Stimulated activated CD8-positive, alpha-beta memory T cell treated with anti-CD3 and anti-CD28 coated beads, Interleukin-12 subunit alpha, Interleukin-12 subunit beta, amount 100 ng/mL, for 24 hours (primary cell): ENCODE data around the gene UGT1A3.

Source experiments
- DNase-seq: peaks from one replicate; pipeline ENCODE4 v3.0.0-alpha.2; 2020; ENCODE audit errors: extremely low read depth

The UGT1A3 gene

DNA sequence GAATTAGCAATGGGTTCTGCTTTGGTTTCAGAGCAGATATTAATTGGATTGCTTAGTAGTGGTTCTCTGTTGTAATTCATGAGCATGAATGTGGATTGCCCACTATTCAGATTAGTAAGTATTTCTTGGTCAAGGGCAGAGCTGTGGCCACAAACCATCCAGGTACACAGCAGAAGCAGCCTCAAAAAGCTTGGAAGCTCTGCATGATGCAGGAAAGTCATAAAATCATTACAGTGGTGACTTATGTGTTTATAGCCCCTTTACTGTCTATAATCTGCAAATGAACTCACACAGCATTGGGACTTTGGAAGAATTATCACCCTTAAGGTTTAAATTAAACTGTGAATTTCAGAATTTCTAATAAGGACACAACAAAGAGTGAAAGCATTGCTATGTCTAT, 29.3 kb downstream of the UGT1A3 start:
- DNase-seq, result no peak

DNA sequence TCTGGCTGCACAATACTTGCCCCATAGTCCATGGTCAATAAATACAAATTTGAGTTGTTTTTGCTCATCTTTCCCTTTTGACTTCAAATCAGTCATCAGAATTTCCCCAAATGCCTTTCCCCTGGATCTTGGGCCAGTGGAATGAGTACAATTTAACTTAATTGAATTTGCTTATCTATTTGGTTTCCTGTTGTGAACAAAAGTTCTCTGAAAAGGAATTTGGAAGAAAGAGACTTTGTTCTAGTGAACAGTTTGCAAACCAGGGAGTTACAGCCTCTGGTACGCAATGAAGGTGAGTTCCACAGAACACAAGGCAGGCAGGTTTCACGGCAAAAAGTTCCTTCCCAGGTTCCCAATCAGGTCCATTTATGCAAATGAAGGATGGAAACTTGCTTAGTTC, 30.0 kb downstream of the UGT1A3 start:
- DNase-seq, result no peak

DNA sequence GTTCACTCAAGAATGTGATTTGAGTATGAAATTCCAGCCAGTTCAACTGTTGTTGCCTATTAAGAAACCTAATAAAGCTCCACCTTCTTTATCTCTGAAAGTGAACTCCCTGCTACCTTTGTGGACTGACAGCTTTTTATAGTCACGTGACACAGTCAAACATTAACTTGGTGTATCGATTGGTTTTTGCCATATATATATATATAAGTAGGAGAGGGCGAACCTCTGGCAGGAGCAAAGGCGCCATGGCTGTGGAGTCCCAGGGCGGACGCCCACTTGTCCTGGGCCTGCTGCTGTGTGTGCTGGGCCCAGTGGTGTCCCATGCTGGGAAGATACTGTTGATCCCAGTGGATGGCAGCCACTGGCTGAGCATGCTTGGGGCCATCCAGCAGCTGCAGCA, 31.2 kb downstream of the UGT1A3 start, which contains the start of gene UGT1A1:
Gene UGT1A1, plus strand, starts transcription at position 228 of the 400 bp plus-strand sequence. Its CDS starts 18 bp downstream, at position 246.
- DNase-seq, result no peak

DNA sequence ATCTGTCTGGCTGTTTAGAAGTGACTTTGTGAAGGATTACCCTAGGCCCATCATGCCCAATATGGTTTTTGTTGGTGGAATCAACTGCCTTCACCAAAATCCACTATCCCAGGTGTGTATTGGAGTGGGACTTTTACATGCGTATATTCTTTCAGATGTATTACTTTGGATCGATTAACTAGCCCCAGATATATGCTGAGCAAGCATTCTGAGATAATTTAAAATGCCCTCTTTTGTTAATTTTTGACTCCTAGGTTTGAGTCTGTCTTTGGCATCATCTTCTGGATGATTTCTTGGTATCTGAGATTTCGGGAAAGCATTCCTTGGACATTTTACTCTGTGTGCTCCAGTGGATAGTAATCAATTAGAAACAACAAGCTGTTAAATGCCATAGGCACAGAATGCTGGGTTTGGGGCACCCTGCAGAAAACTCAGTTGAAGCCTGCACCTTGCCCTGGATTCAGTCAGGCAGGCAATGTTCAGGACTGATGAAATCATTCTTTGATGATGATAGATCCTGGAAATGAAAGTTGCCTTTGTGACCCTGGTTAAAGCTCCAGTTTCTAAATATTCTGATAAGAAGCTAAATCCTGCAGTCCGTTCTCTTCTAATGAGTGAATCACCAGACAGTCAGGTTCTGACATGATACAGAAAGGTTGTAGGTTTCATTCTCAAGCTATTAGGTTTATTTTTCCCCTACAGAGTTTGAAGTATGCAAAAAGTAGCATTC, 32.4 kb downstream of the UGT1A3 start:
- no peak for DNase-seq

DNA sequence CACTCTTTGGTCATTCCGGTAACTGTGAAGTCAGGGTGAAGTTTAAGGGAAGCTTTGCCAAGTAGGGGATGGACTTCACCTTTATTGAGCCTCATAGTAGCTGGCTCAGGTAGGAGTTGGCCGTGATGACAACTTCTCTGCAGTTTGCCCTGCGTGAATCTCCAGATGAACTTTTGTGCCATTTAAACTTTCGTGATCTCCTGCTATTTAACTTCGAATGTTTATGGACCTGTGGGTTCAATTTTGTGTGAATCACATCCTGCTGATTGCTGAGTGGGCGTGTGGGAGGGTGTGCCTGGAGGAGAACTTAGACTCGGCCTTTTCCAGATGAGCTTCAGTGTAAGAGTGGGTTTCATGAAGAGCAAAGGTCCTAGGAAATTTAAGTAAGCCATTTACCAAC, 35.4 kb downstream of the UGT1A3 start:
- no peak for DNase-seq

DNA sequence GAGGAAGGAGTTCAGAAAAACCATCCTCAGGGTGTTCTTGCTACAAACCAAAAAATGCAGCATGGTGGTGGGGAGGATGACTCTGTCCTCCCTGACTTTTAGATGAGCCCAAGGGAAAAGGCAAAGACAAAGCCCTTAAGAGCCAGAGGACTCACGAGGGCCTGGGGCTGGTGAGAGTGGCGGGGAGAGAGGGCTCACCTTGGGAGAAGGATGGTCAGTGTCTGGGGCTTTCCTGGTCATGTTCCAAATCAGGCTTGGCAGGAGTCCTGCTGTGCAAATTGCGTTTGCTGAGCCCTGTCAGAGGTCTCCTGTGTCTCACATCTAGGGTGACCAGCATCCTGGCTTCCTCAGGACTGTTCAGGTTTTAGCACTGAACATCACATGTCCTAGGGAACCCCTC, 35.9 kb downstream of the UGT1A3 start:
- DNase-seq, result no peak

DNA sequence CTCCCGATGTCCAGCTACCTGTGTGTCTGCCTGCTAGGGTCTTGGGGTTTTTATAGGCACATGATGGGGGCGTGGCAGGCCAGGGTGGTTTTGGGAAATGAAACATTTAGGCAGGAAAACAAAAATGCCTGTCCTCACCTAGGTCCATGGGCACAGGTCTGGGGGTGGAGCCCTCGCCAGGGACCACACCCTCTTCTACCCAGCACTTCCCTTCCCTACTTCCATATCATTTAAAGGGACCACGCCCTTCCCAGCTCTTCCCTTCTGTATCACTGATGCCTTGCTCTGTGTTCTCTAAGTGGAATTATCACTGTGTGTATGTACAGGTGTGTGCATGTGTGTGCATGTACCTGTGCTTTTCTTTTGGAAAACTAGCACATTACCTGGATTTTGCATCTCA, 37.6 kb downstream of the UGT1A3 start:
- DNase-seq, result no peak

DNA sequence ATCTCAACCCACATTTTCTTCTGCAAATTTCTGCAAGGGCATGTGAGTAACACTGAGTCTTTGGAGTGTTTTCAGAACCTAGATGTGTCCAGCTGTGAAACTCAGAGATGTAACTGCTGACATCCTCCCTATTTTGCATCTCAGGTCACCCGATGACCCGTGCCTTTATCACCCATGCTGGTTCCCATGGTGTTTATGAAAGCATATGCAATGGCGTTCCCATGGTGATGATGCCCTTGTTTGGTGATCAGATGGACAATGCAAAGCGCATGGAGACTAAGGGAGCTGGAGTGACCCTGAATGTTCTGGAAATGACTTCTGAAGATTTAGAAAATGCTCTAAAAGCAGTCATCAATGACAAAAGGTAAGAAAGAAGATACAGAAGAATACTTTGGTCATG, 39.2 kb downstream of the UGT1A3 start:
- no peak for DNase-seq

DNA sequence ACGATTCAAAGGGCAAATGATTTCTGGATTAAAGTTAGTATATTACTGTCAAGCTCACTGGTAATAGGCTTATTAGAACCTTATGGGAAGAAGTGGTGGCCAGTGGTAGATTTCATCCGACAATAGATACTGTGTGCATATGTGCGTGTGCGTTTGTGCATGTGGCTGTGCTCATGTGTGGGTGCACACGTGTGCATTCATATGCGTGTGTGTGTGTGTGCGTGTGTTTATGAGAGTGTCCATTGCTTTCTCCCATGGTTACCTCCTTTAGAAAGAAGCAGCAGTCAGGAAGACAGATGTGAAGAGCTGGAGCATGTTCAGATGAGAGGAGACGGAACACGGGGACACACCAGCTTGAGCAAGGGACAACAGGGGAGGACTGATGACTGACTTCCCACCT, 40.4 kb downstream of the UGT1A3 start:
- no peak for DNase-seq

DNA sequence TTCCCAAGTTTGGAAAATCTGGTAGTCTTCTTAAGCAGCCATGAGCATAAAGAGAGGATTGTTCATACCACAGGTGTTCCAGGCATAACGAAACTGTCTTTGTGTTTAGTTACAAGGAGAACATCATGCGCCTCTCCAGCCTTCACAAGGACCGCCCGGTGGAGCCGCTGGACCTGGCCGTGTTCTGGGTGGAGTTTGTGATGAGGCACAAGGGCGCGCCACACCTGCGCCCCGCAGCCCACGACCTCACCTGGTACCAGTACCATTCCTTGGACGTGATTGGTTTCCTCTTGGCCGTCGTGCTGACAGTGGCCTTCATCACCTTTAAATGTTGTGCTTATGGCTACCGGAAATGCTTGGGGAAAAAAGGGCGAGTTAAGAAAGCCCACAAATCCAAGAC, 43.3 kb downstream of the UGT1A3 start:
- no peak for DNase-seq

DNA sequence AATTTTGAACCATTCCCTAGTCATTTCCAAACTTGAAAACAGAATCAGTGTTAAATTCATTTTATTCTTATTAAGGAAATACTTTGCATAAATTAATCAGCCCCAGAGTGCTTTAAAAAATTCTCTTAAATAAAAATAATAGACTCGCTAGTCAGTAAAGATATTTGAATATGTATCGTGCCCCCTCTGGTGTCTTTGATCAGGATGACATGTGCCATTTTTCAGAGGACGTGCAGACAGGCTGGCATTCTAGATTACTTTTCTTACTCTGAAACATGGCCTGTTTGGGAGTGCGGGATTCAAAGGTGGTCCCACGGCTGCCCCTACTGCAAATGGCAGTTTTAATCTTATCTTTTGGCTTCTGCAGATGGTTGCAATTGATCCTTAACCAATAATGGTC, 43.7 kb downstream of the UGT1A3 start:
- no peak for DNase-seq

DNA sequence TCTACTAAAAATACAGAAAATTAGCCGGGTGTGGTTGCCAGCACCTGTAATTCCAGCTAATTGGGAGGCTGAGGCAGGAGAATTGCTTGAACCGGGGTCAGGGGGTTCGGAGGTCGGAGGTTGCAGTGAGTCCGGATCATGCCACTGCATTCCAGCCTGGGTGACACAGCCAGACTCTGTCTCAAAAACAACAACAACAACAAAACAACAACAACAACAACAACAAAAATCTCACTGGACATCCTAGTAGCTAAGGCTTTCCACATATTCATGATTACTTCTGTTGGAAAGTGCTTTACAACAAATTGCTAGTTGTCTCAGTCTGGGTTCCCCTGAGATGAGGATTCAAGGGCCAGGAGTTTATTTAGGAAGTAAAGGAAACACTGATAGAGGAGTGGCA, 45.0 kb downstream of the UGT1A3 start:
- DNase-seq, result no peak

DNA sequence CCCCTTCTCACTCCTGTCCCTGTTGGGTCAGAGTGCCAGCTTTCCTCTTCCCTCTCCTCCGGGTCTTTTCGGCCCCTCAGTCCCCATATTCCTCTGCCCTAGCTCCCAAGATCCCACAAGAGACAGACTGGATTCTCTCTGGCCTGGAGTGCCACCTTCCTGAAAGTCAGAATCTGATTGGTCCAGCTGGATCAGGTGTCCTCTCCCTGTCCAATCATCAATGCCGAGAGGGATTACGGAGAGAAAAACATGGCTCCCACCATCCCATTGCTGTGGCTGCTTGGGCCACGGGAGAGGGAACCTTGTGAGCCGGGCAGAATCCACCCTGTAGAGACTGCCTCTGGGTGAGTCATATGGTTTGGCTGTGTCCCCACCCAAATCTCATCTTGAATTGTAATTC, 46.6 kb downstream of the UGT1A3 start:
- DNase-seq, result no peak

DNA sequence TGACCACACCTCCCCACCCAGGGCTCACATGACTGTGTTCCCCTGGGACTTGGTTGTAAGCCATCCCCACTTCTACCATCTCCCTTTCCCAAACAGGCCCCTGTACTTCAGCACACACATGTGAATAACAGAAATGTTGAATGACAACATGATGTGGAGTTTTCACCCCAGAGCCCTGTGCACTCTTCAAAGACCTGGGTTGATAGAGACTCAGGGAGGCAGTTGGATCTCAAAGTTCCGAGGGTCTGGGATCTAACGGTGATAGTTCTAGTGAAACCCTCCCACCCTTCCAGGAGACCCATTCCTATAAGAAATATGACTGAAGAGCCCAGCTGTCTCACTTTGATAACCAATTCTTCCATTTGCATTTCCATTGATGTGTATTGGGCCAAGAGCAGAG, 49.2 kb downstream of the UGT1A3 start, which contains the start of gene MROH2A:
Gene MROH2A, plus strand, starts transcription at position 301 of the 400 bp plus-strand sequence. CDS start 1,029 bp downstream, outside the sequence.
- DNase-seq, result no peak

DNA sequence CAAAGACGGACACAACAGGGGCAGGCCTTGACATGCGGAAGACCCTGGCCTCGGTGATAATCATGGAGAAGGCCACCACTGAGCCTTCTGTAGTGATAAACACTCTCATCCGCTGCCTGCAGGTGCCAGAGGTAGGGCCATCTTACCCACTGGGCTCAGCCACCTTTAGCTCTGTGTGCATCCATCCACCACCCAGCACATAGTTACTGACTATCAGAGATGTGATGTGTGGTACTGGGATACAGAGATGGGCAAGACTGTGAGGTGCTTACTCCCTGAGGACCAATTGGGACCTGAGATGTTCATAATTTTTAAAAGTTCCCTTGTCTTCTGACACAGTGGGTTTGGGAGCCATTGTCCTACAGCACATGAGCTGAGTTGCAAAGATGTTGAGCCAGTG, 50.9 kb downstream of the UGT1A3 start:
- no peak for DNase-seq

DNA sequence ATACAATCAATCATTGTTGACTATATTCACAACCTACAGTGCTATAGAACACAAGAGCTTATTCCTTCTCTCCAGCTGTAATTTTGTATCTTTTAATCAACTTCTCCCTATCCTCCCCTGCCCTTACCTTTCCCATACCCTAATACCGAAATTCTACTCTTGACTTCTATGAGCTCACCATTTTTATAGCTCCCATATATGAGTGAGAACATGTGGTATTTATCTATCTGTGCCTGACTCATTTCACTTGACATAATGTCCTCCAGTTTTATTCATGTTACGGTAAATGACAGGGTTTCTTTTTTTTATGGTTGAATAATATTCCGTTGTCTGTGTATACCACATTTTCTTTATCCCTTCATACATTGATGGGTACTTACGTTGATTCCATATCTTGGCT, 51.9 kb downstream of the UGT1A3 start:
- no peak for DNase-seq

DNA sequence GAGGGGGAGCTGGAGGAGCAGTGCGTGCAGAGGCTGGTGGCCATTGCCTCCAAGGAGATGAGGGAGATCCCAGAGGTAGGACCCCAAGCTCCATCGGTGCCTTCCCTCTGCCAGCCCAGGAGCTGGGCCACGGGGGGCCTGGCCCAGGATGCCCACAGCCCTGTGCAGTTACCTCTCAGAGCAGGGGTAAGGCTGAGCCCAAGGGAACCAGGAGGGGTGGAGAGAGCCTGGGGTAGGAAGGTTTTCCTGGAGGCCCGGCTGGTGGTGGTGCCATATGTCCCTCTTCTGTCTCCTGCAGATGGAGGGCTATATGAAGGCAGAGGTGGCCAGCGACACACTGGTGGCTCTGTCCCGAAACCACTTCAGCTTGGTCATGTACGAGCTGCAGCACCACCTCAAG, 60.7 kb downstream of the UGT1A3 start:
- DNase-seq, result no peak

DNA sequence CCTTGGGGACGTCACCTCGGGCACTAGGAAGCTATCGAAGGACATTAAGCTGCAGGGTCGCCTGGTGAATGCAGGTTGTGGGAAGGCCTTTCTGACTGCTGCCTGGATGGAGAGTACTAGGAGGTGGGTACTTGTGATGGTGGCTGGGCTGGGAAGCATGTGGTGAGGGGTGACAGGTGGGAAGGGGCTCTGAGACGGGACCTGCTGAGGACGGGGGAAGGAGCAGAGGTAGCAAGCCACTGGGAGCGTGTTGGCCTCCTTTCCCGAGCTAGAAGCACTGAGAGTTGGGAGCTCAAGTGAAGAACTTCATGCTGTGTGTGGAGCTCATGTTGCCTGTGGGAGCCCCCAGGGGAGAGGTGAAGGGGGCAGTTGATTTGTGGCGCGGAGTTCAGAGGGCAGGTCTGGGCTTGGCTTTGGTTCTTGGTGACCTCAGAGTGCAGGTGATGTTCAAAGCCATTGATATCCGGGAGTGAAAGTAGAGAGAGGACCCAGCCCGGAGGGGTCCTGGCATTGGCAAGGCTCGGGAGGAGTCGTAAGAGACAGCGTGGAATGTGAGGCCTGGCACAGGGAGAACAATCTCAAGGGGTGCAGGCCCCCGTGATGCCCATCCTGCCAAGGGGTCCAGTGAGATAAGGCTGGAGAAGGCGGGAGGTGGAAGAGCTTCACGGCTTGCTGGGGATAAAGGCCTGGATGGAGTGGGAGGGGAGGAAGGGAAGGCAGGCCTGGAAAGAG, 62.5 kb downstream of the UGT1A3 start:
- DNase-seq, result no peak

DNA sequence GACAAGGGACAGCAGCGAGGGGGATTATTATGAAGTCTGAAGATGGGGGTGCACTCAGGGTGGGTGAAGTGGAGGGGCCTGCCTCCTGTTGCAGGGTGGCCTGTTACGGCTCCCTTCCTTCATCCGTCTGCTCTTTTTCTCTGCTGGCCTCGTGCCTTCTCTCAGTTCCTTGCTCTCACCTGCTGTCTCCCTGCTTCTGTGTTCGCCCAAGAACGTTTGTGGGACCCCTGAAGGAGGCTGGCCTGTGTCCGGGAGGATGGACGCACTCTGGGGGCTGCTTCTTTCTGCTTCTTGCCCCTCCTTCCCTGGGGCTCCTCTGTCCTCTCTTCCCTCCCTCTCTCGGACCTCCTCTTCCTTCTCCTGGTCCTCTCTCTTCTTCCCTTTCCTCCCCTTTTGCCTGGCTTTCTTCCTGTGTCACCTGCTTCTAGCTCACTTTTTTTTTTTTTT, 63.1 kb downstream of the UGT1A3 start:
- no peak for DNase-seq

DNA sequence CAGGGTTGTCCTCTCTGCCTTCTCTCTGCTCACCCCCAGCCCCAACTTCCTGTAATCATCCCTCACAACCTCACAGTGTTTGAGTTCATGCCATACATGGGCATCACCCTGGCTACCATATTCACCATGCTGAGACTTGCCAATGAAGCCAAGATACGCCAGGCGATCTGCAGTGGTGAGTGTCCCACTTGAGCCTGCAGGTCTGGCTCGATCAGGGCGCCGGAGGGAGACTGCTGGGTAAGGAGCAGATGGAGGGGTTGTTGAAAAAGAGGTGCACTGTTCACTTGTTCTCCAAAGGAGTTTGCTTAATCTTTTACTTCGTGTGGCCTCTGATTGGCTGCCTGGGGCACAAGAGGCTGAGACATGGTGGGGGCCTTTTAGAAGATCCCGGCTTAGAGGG, 63.9 kb downstream of the UGT1A3 start:
- DNase-seq, result no peak

DNA sequence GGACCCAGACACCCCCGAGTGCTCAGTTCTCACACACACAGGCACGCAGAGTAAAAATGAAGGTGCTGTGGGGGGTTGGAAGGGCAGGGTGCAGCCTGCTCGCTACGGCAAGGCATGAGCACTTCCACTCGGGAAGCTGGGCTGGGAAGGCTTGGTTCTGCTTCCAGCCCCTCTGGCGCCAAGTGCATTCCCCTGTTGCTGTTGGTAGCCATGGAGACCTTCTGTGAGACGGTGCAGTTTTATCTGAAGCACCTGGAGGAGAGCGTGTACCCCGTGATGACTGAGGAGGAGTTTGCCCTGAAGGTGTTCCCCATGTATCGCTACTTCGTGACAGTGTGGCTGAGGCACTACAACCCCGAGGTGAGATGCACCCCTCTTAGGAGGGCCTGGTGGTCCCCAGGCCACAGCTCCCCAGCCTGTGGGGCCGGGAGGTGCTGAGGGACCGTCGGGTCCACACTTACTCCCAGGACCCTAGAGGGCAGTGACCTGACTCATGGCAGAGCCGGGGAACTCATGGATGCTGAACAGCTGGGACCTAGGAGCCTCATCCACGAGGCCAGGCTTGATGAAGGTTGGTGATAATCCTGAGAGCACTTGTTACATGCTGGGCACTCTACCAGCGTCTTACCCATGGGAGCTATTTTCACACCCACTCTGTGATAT, 64.8 kb downstream of the UGT1A3 start:
- DNase-seq, result no peak

DNA sequence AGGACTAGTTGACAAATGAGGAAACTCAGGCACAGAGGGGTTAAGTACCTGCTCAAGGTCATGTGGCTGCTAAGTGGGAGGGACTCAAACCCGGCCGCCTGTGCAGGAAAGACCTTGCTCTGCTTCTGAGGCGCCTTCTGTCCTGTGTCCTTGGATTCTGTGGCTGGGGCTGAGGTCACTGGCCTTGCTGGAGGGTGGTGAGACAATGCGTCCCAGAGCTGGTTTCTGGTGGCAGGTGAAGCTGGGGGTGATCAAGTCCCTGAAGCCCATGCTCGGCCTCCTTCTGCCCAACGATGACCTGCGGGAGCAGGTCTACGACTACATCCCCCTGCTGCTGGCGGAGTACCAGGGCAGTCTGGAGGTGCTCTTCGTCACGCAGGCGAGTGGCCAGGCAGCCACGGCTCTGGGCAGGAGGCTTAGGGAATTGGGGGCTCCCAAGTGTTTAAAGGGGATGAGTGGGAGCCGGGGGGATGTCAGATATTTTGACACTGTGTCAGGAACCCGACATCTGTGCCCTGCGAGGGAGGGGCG, 65.4 kb downstream of the UGT1A3 start:
- no peak for DNase-seq
